Measurements from ENCODE around the gene RNF214.
A peak's percentile ranks its signal among the peaks of the same experiment; 100 is the strongest.

RNF214 gene

GRCh38 chr11:117217141-117218084 is 15.1 kb upstream of the RNF214 start:
- no peak for DNase-seq

GRCh38 chr11:117218133-117218915 is 14.1 kb upstream of the RNF214 start:
- no peak for DNase-seq

GRCh38 chr11:117219001-117219400 is 13.5 kb upstream of the RNF214 start:
- DNase-seq, result no peak

GRCh38 chr11:117219455-117219854 is 13.0 kb upstream of the RNF214 start:
- DNase-seq, result no peak

- no peak for DNase-seq
Observed at GRCh38 chr11:117219995-117220394, 12.5 kb upstream of the RNF214 start.

GRCh38 chr11:117220568-117220967 is 11.9 kb upstream of the RNF214 start:
- peak; percentile 41 for DNase-seq

GRCh38 chr11:117220999-117221774 is 11.3 kb upstream of the RNF214 start:
- no peak for DNase-seq

GRCh38 chr11:117221775-117222517 is 10.5 kb upstream of the RNF214 start:
- no peak for DNase-seq

- no peak for DNase-seq
Observed at GRCh38 chr11:117222991-117223740, 9.3 kb upstream of the RNF214 start.

- no peak for DNase-seq
Observed at GRCh38 chr11:117223741-117224689, 8.5 kb upstream of the RNF214 start.

- no peak for DNase-seq
Observed at GRCh38 chr11:117225553-117226170, 6.8 kb upstream of the RNF214 start.

GRCh38 chr11:117226388-117227385 is 5.8 kb upstream of the RNF214 start:
- peak; percentile 82 for DNase-seq

- no peak for DNase-seq
Observed at GRCh38 chr11:117228091-117228490, 4.4 kb upstream of the RNF214 start.

GRCh38 chr11:117229411-117229810 is 3.1 kb upstream of the RNF214 start:
- DNase-seq, result no peak

- no peak for DNase-seq
Observed at GRCh38 chr11:117229931-117230285, 2.6 kb upstream of the RNF214 start.

GRCh38 chr11:117230286-117230961 is 2.0 kb upstream of the RNF214 start:
- no peak for DNase-seq

- peak; percentile 47 for DNase-seq
Observed at GRCh38 chr11:117230999-117231841, 1.3 kb upstream of the RNF214 start.
